ENCODE measurements around the gene DIP2C.

DIP2C gene

DNA sequence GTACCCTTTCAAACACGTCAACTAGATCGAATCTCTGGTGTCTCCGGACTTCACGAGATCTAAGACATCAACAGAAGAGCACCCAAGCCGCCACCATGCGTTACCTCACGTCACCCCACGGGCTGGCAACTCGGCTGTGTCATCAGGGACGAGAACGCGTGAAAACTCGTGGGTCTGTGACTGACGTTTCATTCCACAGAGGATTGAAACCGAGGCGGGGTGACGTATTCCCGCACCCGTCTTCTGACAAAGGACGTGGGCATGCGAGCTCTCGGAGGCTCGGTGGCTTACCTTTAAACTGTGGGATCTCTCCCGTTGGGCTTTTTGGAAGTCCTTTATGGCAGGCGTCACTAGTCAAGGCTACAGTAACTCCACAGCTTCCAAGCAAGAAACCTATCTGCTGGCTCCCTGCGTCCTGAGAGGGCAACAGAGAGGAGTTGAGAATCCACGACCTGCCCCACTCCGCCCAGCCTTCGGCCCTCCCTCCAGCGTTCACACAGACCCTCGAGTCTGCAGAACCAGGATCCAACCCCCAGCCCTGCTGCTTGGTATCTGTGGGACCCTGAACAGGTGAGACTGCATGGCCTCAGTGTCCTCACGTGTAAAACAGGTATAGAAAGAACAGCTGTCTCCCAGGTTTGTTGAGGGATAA, 298.9 kb downstream of the DIP2C start:
- DNase-seq (ENCODE audit: low spot score), result no peak

DNA sequence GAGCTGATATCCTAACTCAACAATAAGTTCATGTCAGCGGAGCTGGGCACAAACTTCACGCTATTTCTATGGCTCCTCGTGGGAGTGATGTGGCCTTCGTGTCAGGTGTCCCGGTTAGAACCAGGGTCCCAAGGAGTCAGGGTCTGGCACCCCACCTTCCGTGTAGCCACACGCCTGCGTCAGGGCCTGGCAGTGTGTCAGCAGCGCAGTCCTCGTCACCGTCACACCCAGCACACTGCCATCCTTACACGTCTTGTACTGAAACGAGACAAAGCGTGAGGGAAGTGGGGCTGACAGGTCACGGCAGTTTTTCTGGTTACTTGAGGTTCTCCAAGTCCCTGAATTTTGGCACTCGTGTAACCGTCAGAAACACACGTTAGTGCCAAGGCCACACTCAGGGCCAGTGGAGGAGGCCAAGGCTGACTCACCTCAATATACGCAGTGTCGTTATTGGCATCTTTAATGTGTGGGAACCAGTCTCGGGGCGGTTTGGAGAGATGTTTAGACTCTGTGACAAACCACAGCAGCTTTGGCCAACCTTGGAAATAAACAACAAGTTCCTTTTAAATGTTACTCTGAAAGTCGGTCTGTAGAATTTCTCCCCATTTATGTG, 299.5 kb downstream of the DIP2C start:
- no peak for DNase-seq (ENCODE audit: low spot score)

DNA sequence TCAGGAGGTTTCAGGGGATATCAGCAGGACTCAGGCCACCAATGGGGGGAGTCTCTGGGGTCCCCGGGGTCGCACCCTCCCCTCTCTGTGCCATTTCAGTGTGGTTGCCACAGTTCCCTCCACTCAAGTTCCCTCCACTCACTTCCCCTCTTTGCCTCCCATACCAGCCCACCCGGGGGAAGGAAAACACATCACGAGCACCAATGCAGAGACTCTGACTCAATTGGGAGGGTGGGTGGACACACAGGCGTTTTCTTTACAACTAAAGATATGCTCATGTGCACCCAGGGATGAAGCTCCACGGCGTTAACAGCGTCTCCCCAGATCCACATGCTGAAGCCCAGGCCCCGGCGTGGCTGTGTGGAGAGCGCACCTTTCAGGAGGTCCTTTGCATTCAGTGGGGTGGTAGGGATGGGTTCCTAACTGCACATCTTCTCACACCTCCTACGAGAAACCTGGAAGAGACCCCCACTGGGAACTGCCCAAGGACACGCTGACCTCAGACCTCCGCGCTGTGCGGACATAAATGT, 300.1 kb downstream of the DIP2C start:
- no peak for DNase-seq (ENCODE audit: low spot score)

DNA sequence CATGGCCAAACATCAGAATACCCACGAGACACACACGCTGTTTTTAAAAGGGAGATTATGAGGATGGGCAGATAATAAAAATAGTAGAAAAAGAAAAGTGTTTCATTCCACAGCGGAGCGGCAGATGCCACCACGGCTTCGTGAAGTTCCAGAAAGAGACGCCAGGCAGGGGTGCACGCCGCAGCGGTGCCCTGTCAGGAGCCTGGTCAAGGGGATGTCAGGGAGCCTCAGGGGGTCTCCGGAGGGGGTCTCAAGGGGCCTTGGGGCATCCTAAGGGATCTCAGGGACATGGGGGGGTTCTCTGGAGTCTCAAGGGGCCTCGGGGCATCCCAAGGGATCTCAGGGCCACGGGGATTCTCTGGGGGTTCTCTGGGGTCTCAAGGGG, 300.8 kb downstream of the DIP2C start:
- DNase-seq (ENCODE audit: low spot score), result no peak

DNA sequence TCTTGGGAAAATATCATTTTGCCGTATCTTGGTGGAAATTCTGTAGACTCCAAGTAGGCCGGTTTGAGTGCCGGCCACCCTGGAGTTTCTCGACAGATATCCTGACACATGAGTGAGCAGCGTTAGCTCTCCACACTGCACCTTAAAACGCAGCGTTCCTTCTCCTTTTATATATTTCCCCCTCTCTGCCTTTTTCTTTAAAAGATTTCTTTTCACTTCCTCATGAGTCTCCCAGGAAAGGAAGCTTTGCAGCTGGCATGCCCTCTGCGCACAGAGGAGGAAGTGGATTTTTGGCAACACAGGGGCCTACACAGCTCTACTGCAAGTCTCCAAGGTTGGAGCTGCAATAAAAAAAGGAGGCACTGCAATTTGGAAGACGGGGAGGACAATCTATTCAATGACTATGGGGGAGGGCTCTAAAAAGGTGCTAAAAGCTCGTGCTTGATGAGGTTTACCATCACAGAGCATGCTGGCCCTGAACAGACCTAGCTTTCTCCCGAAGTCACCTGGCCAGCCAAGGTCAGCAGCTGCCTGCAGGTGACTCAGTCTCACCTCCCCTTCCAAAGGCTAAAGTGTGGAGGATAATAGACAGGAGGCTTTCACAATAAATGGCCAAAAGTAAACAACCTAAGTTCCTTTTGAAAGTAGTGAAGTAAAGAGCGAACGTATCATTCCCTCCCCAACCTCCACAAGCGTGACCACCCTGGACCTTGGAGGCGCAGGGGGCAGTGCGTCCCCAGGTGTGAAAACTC, 301.4 kb downstream of the DIP2C start:
- no peak for DNase-seq (ENCODE audit: low spot score)

DNA sequence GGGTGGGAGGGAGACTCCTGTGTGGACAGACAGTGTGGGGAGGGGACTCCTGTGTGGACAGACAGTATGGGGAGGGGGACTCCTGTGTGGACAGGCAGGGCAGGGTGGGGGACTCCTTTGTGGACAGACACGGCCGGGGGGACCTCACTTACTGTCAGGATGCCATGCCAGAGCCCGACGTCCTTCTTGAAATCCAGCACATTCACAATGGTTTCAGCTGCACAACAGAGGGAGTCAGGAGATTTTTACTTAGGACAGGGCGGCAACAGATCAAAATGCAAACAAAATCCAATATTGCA, 301.9 kb downstream of the DIP2C start:
- no peak for DNase-seq (ENCODE audit: low spot score)

DNA sequence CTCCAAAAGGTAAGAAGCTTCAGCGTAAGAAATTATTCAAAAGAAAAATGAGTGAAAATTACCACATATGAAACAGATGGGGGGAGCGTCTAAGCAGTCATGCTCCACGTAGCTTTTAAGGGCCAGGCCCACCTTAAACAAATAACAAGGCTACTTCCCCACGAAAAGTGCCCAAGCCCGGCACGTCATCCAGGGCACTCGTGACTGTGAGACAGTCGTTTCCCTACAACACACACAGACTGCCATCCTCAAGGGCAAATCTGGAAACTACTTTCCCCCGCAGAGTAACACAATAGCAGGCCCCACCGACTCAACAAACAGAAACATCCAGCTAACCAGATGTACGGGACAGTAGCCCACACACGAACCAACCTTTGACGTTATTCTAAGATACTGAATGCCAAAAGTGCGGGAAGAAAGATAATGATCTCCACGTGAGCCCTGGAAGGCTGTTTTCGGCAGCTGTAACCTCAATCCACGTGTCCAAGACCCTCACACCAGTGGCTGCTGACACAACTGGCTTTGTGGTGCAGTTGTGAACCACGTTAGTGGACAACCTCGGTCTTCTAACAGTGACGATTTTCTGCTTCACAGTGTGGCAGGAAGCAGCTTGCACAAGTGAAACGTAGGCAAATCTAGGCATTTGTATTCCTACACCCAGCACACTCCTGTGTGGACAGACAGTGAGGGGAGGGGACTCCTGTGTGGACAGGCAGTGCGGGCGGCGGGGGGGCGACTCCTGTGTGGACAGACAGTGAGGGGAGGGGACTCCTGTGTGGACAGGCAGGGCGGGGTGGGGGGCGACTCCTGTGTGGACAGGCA, 302.5 kb downstream of the DIP2C start:
- DNase-seq (ENCODE audit: low spot score), result no peak

DNA sequence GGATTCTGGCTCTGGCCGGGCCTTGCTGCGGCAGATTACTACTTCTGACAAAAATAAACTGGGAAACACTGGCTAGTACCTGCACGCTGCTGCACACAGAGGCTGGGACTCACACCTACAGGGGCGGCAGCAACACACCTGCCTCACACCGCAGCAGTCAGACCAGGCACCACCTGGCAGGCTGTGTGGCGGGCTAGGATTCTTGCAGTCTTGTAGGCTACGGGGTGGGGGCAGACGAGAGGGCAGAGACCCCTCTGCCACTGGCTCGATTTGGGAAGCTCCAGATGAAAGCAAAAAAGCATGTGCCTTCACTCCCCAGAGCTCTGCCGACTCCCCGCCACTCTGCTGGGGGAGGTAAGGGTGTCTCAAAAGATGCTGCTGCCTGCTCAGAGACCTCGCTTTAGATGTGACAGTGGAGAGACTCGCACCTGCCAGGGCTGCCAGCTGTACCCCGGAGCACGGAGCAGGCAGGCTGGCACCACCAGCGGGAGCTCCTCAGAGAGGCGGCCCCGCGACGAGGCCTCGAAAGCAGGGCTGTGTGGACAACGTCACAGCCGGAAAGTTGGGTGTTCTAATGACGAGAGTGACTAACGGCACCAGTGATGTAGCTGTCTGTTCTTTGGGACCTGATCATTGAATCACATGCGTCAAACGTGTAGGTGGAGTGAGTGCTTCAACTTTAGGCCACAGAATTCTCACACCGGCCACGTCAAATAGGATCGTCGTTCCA, 303.7 kb downstream of the DIP2C start:
- DNase-seq (ENCODE audit: low spot score), result no peak

DNA sequence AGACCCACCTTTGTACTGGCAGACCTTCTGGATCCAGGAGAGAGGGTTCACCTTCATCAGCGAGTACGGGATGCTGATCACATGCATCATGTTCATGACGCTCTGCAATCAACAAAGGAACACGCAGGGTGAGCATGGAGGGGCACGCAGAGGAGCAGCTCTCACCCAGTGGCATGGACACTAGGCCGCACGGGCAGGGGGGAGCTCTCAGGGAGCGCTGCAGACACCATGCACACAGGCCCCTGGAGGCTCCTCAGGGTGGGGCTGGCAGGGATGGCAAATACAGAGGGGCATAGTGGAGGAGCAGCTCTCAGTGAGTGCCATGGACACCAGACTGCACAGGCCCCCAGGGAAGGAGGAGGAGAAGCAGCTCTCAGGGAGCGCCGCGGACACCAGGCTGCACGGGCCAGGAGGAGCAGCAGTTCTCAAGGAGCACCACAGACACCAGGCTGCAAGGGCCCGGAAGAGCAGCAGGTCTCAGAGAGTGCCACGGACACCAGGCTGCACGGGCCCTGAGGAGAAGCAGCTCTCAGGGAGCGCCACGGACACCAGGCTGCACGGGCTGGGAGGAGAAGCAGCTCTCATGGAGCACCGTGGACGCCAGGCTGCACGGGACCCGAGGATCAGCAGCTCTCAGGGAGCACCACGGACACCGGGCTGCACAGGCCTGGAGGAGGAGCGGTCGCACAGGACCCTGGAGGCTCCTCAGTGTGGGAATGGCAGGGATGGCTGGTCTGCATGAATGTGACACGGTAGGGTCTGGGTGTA, 304.7 kb downstream of the DIP2C start:
- DNase-seq (ENCODE audit: low spot score), result no peak

DNA sequence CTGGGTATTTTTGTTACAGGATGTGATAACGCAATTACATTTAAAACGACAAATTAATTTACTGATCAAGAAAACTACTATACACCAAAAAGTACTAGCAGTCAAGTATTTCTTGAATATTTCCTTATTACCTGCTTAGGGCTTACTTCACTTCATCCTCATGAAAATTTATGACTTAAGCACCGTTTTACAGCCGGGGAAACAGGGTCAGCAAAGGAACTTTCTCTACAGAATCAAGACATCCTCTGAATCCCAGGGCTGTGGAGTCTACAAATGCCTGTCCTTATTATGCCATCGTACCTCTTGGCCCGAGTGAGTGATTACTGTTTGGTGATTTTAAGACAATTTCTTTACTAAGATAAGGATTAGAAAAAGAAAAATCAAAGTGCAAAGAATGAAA, 305.9 kb downstream of the DIP2C start:
- no peak for DNase-seq (ENCODE audit: low spot score)

DNA sequence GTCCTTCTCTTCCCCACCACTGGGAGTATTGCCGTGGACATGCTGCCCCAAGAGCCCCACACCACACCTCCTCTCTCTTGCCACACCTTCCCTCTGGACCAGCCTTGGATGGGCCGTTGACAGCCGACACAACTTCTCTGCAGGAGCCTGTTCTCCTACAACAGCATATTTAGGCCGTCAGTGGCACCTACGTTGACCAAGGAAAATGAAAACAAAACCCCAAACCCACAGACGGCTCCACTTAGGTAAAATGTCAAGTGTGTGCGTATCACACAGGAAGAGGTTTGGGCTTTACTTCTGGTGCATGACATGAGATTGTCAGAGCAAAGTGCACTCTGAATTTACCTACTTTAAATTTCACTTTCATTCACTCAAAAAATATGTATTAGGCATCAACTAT, 307.7 kb downstream of the DIP2C start:
- DNase-seq (ENCODE audit: low spot score), result no peak

DNA sequence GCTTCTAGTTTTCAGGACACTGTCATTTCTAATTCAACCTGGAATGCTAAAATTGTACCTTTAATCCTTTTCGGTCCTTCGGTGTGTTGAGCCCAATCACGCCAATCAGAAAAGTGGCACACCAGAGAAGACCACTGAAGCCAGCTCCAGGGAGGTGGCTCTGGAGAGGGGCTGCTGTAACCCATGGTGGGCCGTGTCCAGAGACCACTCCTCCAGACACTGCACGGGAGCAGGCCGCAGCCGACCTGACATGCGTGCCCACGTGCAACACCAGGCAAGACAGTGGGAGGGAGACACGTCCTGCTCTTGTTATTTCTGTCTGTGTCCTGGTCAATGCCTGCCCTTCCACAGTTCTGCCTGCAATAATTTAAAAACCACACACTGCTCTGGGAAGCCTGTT, 308.1 kb downstream of the DIP2C start:
- DNase-seq (ENCODE audit: low spot score), result no peak

DNA sequence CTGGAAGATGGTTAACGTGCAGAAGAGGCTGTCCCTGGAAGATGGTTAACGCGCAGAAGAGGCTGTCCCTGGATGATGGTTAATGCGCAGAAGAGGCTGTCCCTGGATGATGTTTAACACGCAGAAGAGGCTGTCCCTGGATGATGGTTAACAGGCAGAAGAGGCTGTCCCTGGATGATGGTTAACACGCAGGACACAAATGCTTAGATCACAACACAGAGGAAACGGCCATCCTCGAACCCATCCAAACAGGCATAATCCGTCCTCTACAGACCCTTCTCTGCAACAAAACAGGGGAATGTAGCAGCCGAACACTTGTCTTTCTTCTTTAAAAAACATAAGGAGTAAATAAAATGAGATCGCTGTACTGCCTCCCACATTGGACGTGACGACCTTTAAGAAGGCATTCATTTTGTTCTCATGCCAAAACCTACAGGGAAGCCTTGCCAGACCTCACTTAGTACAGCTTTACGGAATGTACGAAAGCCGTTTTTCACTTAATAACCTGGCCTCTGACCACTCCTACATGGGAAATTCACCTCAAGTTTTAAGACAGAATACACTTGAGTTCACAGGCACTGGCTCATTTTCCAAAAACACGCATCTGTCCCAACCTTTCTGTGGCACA, 309.0 kb downstream of the DIP2C start:
- no peak for DNase-seq (ENCODE audit: low spot score)

DNA sequence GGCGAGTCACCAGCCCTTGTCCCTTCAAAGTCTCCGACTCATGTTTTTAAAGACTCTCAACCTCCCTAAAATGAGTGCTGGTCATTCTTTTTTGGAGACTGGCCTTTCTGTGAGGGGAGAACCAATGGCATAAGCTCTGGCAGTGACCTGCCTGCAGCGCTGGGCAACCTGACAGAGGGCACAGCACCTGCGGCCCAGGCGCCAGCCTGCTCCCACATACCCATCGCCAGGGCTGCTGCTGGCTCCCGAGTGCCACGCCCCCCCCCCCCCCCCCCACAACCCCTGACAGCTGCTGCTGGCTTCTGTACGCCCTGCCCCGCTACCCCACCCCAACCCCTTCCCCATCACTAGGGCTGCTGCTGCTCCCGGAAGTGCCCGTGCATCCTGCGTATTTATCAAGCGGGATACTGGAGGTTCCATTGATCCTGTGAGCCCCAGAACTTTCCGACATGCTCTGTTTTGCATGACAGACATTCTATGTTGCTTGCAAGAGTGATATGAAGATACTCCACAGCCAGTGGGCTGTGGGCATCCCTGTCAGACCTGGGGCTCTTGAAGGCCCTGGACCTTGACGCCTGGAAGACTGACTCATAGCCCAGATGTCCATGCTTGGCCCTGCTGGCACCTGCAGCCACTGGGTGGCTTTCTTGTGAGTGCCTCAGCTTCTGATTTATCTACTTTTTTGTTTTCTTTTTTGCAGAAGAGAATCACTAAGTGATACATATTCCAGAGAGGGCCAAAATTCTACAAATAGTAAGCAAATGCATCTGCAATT, 310.4 kb downstream of the DIP2C start:
- DNase-seq (ENCODE audit: low spot score), result no peak

DNA sequence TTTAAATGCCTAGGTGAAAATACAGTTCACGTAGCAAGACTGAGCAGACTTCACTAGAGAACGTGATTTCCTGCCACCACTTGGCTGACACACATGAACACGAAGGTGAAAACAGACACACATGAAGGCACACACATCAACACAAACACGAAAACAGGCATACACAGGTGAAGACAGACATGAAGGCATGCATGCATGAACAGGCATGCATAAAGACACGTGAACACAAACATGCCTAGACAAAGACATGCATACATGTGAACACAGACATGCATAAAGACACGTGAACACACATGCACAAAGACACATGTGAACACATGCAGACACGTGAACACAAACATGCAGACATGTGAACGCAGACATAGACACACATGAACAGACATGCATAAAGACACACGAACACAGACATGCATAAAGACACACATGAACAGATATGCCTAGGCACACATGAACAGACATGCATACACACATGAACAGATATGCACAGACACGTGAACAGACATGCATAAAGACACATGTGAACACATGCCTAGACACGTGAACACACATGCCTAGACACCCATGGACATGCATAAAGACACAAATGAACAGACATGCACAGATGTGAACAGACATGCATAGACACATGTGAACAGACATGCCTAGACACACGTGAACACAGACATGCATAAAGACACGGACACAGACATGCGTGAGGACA, 311.1 kb downstream of the DIP2C start:
- no peak for DNase-seq (ENCODE audit: low spot score)

DNA sequence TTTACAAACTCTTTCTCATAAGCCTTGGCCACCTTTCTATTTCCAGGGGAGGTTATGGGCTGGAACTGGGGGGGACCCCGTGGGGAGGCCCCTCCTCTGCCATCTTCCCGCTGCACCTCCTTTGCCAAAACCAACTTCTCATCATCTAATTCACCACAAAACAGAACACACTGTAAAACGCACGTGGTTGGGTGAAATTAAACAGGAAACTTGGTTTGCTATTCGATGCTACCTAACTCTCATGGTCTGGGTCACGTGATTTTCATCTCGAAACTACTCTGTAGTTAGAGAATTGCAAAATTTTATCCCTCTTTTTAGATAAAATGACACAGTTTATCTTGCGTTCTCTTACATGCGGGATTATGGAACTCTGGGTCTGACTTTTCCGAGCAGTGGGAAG, 312.2 kb downstream of the DIP2C start:
- no peak for DNase-seq (ENCODE audit: low spot score)

DNA sequence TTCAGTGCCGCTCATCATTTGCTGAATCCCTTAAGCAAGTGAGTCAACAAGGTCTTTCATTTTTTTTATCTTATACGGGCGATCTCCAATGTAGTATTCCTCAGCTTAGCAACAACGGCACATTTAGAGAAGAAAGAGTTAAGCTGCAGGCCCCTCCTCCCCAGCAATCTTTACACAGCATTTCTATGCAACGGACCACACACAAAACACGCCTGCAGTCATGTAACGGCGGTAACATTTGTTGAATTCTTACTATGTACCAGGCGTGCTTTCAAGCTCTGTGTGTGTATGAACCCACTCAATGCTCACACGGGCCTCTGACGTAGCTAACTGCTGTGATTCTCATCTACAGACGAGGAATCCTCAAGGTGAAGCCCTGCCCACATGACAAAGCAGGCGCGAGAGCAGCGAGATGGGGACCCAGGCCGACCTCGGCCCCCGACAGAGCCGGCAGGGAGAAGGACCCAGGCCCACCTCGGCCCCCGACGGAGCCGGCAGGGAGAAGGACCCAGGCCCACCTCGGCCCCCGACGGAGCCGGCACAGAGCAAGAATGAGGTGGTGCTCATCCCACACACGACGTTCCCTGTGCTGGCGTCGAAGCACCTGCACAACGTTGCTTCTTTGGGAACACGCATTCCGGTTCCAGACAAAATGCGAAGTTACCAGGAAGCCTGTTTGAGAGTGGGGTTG, 313.5 kb downstream of the DIP2C start:
- DNase-seq (ENCODE audit: low spot score), result no peak

DNA sequence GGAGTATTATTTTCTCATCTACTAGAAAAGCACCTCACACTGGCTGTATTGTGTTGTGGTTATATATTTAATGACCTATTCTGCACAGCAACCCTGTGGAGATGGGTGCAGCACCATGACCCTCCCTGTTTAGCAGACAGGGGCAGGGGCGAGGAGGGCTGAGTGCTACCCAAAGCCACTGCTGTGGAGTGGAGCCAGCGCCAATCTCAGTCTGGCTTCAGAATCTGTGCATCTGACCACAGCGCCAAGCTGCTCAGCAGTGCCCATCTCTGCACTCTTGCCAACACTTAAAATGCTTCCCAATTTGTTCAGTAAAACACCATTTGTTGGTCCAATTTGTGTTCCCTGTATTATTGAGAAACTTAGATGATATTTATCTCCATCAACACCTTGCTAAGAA, 315.1 kb downstream of the DIP2C start:
- no peak for DNase-seq (ENCODE audit: low spot score)

Measured in ecto neural progenitor cell (in vitro differentiated cells).